GM12891 (cell line): ENCODE results near the gene ECI1.

Source experiments
- POLR2A ChIP-seq: IDR thresholded peaks from 2 replicates; pipeline ENCODE4 v1.6.1; 2011; ENCODE audit warnings: low read depth, low read length, control low read depth
- POLR2AphosphoS5 ChIP-seq: IDR thresholded peaks from 2 replicates; pipeline ENCODE4 v1.6.1; 2011; ENCODE audit warnings: low read depth, low read length, control low read depth
- POU2F2 ChIP-seq: IDR thresholded peaks from 2 replicates; pipeline ENCODE4 v1.6.1; 2011; ENCODE audit warnings: low read depth, mild to moderate bottlenecking, control low read depth, low read length, moderate library complexity
- SPI1 ChIP-seq: IDR thresholded peaks from 2 replicates; pipeline ENCODE4 v1.6.1; 2011; ENCODE audit warnings: low read depth, low read length, control low read depth

DNA sequence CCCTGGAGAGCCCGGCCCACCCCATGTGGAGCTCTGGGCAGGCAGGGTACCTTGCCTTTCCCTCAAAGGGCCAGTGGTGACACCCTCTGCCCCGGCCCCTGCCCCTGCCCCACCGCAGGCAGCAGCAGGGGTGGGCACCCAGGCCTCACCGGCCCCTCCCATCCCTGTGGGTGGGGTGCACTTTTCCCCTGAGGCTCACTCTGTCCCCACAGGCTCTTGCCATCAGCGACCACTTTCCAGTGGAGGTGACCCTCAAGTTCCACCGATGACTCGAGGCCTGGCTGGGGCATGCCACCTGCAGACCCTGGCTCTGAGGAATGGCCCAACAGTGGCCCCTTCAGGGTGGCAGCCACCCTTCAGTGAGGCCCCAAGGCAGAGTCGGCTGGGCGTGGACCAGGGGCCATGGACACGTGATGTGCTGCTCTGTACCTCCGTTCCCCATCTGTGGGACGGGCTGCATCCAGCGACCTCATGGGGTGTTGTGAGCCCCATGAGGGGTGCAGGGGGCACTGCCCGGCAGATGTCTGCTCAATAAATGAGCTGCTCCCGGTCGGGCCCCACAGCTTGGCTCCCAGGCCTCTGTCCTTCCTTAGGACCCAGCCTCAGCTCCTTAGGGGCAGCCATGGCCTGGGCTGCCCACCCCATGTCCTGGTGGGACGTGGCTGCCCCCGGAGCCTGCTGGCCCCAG is 13.1 kb downstream of the ECI1 start:
- TF ChIP-seq POLR2A, result no peak
- no peak for TF ChIP-seq POU2F2
- TF ChIP-seq POLR2AphosphoS5, result no peak
- no peak for TF ChIP-seq SPI1
